ENCODE results near the gene C19orf81. TPM values are rescaled to one million over a fixed set of nuclear protein-coding genes. Genes with fewer than 3 reads are reported as not detected.

The C19orf81 gene
- total and polyA plus RNA-seq, 2 of the 4 experiments (the other 2 are of a cell fraction), result 0.31 TPM; not detected in 1

DNA sequence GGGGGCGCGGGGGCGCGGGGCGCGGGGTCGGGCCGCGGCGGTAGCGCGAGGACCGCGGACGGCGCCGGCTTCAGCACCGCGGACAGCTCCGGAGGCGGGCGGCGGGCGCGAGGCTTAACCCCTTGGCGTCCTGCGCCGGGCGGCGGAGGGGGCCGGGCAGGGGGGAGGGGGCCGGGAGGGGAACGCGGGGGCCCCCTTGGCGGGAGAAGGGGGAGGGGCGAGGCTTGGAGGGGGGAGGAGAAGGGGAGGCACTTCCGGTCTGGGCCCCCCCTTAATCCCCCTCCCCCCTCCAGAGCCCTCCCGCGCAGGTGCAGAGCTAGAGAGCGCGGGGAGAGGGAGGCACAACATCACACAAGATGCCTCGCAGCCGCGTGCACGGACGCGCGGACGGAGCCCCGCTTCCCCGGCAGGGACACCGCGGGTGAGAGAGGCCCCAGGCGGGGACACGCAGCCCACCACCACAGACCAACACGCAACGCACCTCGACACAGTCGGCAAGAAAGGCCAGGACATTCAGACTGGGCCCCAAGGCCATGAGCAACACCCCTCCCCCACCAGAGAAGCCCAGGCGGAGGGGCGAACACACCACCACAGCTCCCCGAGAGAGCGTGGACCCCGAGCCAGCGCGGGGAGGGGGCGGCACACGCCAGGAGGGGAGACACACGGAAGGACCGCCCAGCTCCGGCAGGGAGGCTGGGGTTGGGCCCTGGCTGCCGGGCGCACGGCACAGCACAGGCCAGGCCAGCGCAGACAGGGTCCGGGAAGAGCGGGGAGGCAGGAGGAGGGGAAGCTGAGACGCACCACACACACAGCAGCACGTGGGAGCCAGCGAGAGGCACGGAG lies 46.2 kb downstream of the C19orf81 start:
- Histone ChIP-seq H3K27ac (ENCODE audit: insufficient read depth, low read length) (no peak overlapping the region), H3K36me3 (ENCODE audit: control insufficient read depth, insufficient read depth, low read length) (no peaks in the 10 kb centered on the region), H2AFZ (replicated peaks; ENCODE audit: low read length, poor library complexity) (no peak overlapping the region), H3K18ac (ENCODE audit: low read depth, low read length) (no peak overlapping the region), H4K20me1 (ENCODE audit: insufficient read depth, low read length) (no peaks in the 10 kb centered on the region; the same call in none of the 2 replicates), H3K9me1 (ENCODE audit: insufficient read depth, low read length) (peaks cover 3% of the 10 kb centered on the region; the same call in 1 of the 2 replicates), H3K14ac (replicated peaks; ENCODE audit: low read depth, low read length) (no peak overlapping the region), H2BK15ac (ENCODE audit: low read depth, low read length) (no peak overlapping the region), H2AK5ac (ENCODE audit: low read depth, low read length) (no peak overlapping the region), H3K4ac (ENCODE audit: low read depth, low read length) (no peak overlapping the region), H3K9ac (ENCODE audit: low read depth, low read length) (no peak overlapping the region), H3K23ac (ENCODE audit: low read depth, low read length) (no peak overlapping the region), H2BK20ac (ENCODE audit: low read depth, low read length) (no peak overlapping the region), H2BK120ac (ENCODE audit: low read depth, low read length) (no peak overlapping the region), H3K4me1 (ENCODE audit: control insufficient read depth, insufficient read depth, low read length) (no peaks in the 10 kb centered on the region; the same call in 1 of the 2 replicates), H4K91ac (ENCODE audit: insufficient read depth, low read depth, low read length) (no peak overlapping the region), H2BK5ac (ENCODE audit: low read depth, low read length, poor library complexity, severe bottlenecking) (no peak overlapping the region), H3K27me3 (ENCODE audit: control insufficient read depth, insufficient read depth, low read length) (peaks cover 36% of the 10 kb centered on the region), H4K8ac (ENCODE audit: low read depth in 2 of 2, low read length in 2 of 2) (no peak overlapping the region), H3K9me3 (ENCODE audit: control insufficient read depth, insufficient read depth, low read length) (no peaks in the 10 kb centered on the region), H3K56ac (ENCODE audit: extremely low read depth, insufficient read depth, low read length) (no peak overlapping the region), H4K5ac (ENCODE audit: low read depth, low read length) (no peak overlapping the region), H3K79me1 (ENCODE audit: low read depth in 1 of 2, low read length in 2 of 2) (no peaks in the 10 kb centered on the region), H3K4me3 (ENCODE audit: insufficient read depth, low read depth, low read length) (no peak overlapping the region), H3K4me2 (ENCODE audit: low read depth, low read length) (no peak overlapping the region), H2AK9ac (replicated peaks; ENCODE audit: low read depth, low read length, poor library complexity) (no peak overlapping the region)
- ATAC-seq (ENCODE audit: low read depth) (peak; percentile 88), DNase-seq (no peak)
- CTCF ChIA-PET, result no interaction called here
- dilution Hi-C loops (cut with HindIII; ENCODE audit: low sequenced_read_pairs, unreplicated experiment), result no loop called here
- no TSS peak for BruUV-seq (replicated peaks)
- intact Hi-C loops (cut with micrococcal nuclease), result no loop called here
- in situ Hi-C loops (cut with MboI; ENCODE audit: low sequenced_read_pairs), result no loop called here
- WGBS, 2 experiments (ENCODE audit: extremely low coverage in 2 of 2, insufficient read length in 1 of 2), result 0% methylated on average over 1 of the region's 81 CpGs; no CpG with 5 or more reads in 1 of the 2 experiments
- TF ChIP-seq CEBPB (IDR thresholded peaks at IDR 0.05; ENCODE audit: low read depth, low read length) (no peak), MXI1 (IDR thresholded peaks at IDR 0.05; ENCODE audit: borderline replicate concordance, low read depth, low read length) (0 out of 2 replicates have a peak, but pooled peaks have one; percentile 28)
- POLR2A ChIA-PET (ENCODE audit: unreplicated experiment), result no interaction called here
